Activated CD8-positive, alpha-beta memory T cell treated with anti-CD3 and anti-CD28 coated beads for 1 hour (primary cell): ENCODE data around the gene PES1.
"Not testable (repeated sequence)": the region's sequence is repeated elsewhere in the genome, so short reads cannot be mapped to it uniquely, and the experiment has no call there.

Experiments
- DNase-seq, 2 donors: peaks; one replicate each; pipeline ENCODE4 v3.0.0-alpha.2; 2020; ENCODE audit warnings: low read depth in 1 of 2; ENCODE audit errors: extremely low read depth in 1 of 2

PES1 gene

DNA sequence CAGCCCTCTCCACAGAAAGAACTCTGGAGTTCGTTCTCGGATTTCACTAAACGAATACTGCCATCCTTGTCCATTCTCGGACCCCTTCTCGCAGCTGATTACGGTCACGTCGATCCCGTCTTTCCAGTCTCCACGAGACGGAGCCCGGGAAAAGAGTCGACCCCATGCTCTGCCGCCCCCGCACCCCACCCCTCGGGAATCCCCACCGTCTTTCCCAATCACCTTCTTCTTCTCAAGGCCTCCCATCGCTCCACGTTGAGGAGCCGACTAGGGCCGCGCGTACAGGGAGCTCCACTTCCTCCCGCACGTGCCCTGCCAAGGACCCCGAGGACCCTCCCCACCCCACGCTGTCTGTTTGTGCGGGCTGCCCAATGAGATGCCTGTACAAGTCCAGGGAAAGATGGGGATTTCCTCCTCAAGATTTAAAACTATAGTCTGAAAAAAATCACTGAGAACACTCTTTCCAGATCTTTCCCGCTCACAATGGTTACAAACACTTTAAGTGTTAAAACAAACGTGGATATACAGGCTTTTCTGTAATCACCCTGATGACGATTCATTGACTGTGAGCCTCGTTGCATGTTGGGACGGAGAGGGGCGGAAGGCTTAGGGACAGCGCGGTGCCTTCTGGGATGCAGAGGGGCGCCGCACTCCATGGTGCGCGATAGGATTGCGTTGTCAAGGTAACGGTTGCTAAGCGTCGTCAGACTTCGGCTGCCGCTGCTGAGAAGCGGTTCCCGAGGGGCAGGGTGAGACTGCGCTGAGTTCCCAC, at the start of gene PES1:
PES1 (minus strand) TSS at position 323 of the 772 bp plus-strand sequence; CDS start at position 246, 77 bp downstream.
- DNase-seq, result peak; percentile 87 to 90

GRCh38 chr22:30640839-30641430, 49.2 kb upstream of the PES1 start:
- no peak for DNase-seq

DNA sequence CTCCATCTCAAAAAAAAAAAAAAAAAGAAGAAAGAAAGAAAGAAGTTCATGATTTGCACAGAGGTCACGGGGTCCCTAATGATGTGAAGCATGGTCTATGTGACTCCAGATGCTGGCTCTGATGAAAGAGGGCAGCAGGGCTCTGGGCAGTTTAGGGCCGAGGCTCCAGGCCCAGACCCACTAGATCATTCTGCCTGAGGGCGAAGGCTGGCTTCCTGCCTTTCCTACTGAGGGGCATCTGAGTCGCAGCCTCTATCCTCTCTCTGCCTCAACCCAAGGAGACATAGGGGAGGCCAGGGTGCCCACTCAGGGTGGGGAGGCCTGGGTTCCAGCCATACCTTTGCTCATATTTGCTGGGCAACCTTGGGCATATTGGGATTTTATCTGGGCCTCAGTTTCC, 48.7 kb upstream of the PES1 start:
- no peak for DNase-seq

DNA sequence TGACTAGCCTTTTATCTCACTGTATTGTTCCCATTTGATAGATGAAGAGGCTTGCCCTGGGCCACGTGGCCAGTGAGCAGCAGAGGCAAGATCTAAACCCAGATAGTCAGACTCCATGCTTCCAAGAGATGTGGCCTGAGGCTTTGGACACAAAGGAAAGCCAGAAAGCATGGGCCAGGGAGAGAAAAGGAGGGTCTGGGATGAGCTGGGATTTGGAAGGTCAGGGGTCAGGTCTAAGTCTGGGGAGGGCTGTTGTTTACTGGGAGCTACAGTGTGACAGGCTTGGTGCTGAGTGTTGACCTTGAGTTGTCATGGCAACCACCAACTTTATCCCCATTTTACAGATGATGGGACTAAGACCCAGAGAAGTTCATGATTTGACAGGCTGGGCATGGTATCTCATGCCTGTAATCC, 46.0 kb upstream of the PES1 start:
- no peak for DNase-seq

DNA sequence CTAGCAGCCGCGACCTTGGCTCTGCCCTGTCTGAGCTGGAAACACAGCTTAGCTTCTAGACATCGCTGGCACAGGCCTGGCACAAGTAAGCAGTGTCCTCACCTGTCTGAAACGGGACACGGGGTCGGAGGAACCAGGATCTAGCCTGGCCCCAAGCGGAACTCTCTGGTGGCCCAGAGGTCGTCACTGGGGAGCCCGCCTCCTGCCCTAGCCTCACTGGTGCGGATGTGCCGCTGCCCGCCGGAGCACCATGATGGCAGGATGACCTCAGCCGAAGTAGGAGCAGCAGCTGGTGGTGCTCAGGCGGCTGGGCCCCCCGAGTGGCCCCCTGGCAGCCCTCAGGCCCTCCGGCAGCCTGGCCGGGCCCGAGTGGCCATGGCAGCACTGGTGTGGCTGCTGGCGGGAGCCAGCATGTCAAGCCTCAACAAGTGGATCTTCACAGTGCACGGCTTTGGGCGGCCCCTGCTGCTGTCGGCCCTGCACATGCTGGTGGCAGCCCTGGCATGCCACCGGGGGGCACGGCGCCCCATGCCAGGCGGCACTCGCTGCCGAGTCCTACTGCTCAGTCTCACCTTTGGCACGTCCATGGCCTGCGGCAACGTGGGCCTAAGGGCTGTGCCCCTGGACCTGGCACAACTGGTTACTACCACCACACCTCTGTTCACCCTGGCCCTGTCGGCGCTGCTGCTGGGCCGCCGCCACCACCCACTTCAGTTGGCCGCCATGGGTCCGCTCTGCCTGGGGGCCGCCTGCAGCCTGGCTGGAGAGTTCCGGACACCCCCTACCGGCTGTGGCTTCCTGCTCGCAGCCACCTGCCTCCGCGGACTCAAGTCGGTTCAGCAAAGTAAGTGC, 44.7 kb upstream of the PES1 start:
- no peak for DNase-seq

- DNase-seq, result peak; percentile 87 to 97
Measured at GRCh38 chr22:30635273-30636225, 43.8 kb upstream of the PES1 start, which contains the start of gene SLC35E4. TSS of gene SLC35E4 (plus strand) at chr22:30635781. CDS start at chr22:30636451, 670 bp downstream.

DNA sequence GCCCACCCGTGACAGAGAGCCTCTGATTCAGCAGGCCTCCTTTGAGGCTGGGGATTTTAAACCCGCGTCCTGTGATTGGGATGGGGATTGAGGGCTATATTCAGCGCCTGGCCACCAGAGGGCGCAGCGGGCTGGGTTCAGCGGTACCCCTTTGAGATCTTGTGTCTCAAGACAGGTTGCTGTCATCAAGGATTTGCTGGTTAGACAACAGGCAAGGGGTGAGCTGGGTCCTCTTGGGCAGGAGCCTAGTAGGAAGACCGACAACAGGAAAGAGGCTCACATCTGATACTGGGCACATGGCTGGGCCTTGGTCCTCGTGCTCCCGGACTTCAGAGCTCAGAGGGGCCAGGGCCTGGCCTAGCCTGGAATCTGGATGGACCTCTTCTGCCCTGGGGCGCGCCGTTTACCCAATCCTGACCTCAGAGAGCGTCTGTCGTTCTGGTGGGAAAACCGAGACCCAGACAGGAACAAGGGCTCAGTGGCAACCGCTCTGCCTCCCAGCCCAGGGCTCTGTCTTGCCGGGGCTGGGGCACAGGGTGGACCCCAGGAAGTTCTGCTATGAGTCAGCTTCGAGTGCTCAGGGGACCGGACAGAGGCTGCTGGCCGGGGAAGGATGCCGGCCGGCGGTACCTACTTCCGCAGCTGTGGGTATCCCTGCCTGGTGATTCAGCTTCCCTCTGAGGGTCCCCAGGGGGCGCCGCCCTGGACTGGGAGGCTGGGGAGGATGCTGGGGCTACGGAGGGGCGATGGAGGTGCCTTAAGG, 42.9 kb upstream of the PES1 start:
- peak; percentile 80 to 87 for DNase-seq

DNA sequence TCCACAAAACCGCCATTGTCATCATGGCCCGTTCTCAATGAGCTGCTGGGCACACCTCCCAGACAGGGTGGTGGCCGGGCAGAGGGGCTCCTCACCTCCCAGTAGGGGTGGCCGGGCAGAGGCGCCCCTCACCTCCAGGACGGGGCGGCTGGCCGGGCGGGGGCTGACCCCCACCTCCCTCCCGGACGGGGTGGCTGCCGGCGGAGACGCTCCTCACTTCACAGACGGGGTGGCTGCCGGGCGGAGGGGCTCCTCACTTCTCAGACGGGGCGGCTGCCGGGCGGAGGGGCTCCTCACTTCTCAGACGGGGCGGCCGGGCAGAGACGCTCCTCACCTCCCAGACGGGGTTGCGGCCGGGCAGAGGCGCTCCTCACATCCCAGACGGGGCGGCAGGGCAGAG, 39.8 kb upstream of the PES1 start:
- not testable (repeated sequence) for DNase-seq

GRCh38 chr22:30628491-30628890, 36.8 kb upstream of the PES1 start:
- no peak for DNase-seq

- no peak for DNase-seq
Measured at GRCh38 chr22:30627471-30627870, 35.8 kb upstream of the PES1 start.

DNA sequence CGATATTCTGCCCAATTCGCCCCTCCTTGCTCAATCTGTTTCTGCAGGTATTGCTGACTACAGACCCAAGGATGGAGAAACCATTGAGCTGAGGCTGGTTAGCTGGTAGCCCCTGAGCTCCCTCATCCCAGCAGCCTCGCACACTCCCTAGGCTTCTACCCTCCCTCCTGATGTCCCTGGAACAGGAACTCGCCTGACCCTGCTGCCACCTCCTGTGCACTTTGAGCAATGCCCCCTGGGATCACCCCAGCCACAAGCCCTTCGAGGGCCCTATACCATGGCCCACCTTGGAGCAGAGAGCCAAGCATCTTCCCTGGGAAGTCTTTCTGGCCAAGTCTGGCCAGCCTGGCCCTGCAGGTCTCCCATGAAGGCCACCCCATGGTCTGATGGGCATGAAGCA, 34.7 kb upstream of the PES1 start:
- no peak for DNase-seq

GRCh38 chr22:30619909-30620308, 28.2 kb upstream of the PES1 start:
- not testable (repeated sequence) for DNase-seq

DNA sequence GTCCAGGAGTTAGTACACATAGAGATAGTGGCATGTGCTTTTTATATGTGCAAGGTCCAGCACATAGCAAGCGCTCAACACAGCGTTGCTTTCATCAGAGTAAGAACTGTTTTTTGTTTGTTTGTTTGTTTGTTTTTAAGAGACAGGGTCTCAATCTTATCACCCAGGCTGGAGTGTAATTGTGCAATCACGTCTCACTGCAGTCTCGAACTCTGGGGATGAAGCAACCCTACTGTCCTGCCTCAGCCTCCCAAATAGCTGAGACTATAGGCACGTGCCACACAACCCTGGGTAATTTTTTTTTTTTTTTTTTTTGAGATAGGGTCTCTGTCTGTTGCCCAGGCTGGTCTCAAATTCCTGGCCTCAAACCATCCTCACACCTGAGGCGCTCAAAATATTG, 26.1 kb upstream of the PES1 start:
- no peak for DNase-seq

DNA sequence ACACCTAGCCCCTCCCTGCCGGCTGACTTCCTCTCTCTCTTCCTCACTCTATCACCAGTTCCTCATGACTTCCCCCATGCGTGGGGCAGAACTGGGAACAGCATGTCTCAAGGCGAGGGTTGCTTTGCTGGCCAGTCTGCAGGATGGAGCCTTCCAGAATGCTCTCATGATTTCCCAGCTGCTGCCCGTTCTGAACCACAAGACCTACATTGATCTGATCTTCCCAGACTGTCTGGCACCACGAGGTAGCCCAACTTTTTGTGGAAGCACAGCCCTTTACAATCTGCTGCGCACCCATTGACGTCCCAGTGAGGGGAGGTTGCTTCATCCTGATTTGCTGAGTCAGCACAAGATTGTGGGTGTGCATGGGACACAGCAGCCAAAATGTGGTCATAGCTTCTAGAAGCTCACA, 23.8 kb upstream of the PES1 start:
- DNase-seq, result no peak

- no peak for DNase-seq
Measured at GRCh38 chr22:30614879-30615278, 23.2 kb upstream of the PES1 start.

DNA sequence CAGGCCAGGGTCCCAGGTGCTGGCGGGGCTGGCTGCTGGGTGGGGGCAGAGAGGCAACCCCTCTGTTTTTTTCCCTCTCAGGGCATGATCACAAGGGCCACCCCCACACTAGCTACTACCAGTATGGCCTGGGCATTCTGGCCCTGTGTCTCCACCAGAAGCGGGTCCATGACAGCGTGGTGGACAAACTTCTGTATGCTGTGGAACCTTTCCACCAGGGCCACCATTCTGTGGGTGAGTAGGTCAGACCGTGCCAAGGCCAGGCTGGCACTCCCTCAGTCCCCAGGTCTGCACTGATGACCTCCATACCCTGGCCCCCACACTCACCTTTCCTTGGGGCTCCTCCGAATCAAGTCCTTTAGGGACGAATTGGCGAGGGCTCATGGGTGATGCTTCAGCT, 22.6 kb upstream of the PES1 start:
- DNase-seq, result no peak

DNA sequence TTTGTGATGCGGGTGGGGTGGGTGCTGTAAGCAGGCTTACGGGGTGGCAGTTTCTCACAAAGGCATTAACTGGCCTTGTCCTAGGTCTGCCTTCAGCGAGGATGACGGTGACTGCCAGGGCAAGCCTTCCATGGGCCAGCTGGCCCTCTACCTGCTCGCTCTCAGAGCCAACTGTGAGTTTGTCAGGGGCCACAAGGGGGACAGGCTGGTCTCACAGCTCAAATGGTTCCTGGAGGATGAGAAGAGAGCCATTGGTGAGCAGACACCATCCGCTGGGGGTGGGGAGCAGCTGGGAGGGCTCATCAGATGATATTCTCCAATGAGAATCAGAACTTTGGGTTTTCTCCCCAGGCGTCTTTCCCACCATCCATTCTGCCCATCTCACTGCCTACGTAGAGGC, 21.1 kb upstream of the PES1 start:
- no peak for DNase-seq

GRCh38 chr22:30611197-30611596, 19.5 kb upstream of the PES1 start:
- DNase-seq, result no peak

DNA sequence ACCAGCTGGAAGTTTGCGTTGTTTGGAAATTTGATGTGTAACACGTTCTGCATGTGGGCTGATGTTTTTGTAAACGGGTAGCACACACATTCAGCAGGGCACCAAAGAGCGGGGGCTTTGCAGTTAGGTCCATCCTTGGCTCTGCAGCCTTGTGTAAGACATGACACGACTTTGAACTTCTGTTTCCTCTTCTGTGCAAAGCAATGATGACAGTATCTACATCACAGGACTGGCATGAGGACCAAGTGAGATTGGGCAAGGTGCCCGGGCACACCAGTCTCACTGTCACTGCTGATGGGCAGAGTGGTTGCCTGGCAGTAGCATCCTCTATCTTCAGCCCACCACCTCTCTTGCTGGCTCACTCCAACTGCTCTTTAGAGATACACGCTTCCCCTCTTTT, 18.6 kb upstream of the PES1 start:
- DNase-seq, result no peak
